GM19023 (cell line): ENCODE measurements around the gene NIPAL3.
"Not testable (repeated sequence)": the region's sequence is repeated elsewhere in the genome, so short reads cannot be mapped to it uniquely, and the experiment has no call there.

ENCODE experiments used
- ATAC-seq: cut with Tn5 transposase; IDR thresholded peaks from one replicate; pipeline ENCODE4 v1.9.1; 2021; ENCODE audit warnings: mild to moderate bottlenecking, moderate library complexity; ENCODE audit not compliant: unreplicated experiment

NIPAL3 gene

DNA sequence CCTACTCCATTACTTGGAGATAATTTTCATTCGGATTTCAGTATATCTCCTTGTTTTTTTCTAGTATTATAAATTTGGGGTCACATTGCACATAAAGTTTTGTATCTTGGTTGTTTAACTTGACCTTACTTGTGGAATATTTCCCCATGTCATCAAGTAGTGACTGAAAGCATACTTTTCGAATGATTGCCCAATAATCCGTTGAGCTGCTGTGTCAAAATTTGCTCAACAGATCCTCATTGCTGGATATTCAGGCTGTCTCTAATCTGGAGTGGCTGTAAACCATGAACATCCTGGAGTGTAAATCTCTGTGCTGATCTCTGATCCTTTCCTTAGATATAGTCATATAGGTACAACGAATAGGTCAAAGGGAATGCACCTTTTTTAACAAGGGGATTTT, 4.9 kb downstream of the NIPAL3 start:
- no peak for ATAC-seq

DNA sequence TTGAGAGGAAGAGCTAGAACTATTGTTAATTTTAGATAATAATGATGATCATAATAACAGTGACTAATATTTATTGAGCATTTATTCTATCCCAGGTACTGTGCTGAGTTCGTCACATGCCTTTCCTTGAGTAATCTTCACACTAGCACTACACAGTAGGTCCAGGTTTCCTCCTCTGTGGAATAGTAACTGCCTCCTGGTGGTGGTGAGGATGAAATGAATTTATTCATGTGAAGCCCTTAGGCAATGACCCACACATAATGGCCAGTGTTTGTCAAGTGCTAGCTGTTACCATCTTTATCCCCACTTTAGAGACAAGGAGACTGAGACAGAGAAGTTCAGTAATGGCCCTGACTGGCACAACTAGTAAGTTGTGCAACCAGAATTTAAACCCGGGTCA, 5.9 kb downstream of the NIPAL3 start:
- no peak for ATAC-seq

DNA sequence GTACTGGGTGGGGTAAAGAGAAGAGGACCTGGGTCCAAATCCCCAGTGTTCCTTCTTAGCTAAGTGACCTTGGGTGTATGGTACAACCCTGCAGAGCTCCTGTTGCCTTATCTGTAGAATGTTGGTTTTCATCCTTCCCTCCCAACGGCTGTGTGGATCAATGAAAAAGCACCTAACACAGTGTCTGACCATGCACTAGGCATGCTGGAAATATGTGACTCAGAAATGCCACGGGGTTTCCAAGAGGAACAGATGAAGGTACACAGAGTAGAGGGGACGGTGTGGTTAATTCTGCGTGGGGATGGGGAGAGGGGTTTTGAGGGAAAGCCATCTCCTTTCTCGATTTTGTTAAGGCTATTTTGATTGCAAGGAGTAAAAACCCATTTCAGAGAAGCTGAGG, 8.6 kb downstream of the NIPAL3 start:
- ATAC-seq = no peak

DNA sequence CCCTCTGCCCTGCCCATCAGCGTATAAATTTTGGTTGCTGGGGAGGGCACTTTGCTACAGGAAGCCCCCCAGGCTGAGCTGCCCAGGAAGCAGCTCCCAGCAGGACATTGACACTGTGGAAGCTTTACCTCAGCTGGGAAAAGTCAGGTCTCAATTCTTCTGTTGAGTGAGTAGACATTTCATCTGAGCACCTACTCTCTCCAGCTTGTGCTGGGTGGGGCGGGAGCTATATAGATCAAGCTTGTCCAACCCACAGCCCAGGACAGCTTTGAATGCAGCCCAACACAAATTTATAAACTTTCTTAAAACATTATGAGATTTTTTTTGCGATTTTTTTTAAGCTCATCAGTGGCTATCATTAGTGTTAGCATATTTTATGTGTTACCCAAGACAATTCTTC, 9.4 kb downstream of the NIPAL3 start:
- ATAC-seq = no peak

DNA sequence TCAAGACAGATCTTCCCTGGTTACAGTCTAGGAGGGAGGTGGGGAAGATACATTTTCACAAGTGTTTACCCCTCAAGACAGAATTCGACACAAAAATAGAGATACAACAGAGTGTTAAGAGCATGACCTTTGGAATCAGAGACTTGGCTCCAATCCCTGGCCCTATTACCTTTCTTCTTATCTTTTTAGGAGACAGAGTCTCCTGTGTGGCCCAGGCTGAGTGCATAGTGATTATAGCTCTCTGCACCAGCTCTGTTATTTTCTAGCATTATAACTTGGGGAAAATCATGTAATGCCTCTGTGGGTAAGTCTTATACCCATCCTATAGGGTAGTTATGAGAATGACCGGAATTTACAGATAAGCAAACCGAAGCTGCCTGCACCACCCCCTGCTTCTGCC, 9.8 kb downstream of the NIPAL3 start:
- no peak for ATAC-seq

DNA sequence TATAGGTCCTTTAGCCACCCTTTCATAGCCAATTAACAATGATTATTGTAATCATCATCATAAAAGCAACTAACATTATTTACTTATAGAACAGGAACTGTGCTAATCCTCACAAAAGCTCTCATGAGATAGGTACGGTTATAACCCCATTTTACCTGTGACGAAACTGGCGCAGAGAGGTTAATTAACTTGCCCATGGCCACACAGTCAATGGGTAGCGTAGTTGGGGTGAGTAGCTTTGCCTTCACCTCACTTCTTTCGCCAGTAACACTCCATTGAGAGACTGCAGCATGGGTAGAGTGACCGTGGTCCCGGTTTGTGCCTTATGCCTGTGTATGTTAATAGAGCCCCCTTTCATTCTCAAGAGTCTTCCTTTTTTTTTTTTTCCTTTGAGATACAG, 10.3 kb downstream of the NIPAL3 start:
- ATAC-seq = no peak

DNA sequence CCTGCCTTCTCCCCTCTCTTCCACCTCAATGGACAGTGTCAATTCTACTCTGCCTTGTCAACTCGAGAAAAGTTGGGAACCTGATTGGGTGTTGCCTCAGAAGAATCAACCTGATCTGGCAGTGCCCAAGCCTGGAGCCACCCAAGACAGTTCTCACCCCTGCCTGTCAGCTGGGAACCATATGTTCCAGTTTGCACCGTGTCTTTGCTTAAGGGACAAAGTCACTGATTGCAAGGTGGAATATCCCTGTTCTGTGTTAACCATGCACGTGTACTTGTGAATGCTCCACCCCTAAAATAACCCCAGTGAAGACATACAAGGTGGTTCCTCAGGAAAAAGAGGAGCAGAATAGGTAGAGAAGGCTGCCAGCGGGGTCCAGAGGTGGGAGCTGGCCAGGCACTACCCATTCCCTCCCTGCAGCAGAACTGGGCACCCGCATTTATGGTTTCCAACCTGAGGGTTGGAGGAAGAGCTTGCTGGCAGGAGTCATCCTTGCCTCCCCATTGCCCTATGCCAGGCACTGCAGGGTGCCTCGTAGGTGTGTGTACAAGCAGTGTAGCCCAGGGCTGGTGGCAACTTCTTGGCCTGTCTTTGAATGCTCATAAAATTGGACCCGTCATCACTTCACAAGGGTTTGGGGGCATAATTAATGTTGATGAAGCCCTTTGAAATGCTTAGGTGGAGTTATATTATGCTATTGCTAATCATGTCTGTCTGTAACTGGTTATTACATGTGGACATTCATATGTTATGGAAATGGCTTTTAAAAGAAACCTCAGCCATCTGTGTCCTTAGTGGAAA, 11.3 kb downstream of the NIPAL3 start:
- ATAC-seq = no peak

DNA sequence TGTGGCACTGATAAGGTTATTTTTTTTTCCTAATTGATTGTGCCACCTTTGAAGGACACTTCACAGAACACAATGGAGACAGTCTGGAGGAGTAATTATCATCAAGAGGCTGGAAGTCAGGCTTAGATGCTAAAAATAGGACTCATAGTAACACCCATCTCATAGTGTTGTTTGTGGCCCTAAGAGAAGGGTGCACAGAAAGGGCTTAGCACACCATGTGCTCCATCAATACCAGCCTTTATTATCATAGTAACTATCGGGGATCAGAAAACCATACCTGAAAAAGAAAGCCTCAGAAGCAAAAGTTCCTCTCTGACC, 11.9 kb downstream of the NIPAL3 start:
- ATAC-seq = no peak

DNA sequence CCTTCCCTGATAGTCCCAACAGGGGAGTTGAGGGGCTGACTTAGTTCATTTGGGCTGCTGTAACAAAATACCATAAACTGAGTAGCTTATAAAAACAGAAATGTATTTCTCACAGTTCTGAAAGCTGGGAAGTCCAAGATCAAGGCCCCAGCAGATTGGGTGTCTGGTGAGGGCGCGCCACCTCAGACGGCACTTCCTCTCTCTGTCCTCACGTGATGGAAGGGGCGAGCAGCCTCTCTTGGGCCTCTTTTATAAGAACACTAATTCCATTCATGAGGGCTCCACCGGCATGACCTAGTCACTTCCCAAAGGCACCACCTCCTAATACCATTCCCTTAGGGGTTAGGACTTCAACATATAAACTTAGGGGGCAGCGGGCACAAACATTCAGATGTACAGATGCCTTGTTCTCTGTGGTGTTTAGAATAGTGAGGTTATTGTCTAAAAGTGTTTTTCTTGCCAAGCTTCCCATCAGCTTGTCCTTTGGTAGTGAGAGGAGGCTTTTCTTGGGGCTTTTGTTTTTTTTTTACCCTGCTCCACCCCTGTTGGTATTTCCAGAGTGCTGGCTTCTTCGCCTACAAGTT, 20.3 kb downstream of the NIPAL3 start:
- no peak for ATAC-seq

DNA sequence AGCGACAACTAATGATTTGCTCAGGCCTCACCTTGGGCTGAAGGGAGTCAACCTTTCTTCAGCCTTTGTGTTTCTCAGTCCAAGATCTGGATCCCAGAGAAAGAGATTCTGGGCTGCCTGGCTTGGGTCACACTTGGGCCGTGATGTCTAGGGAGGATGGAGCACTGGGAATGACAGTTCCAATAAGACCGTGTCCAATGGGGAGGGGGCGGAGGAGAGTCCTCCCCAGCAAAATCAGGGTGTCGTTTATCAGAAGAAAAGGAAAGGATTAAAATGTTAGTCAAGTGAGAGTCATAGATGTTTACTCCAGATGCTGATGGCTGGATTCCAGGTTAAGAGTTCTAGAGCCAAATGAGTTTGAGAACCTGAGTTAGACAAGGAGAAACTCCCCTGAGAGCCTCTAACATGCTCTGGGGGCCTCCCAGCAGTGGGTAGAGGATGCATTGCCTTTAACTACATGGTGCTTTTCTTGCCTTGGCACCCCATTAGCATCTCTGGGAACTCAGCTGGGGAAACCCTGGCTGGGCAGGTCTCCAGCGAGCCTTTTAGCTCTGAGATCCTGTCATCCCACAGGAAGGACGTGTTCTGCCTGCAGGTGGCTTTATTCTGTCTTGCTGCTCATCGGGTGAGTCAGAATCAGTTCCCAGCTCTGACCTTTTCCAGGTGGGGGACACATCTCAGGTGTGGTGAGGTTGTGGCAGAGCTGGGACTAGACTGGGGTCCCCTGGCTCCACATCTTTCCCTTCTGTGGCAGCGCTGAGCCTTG, 22.2 kb downstream of the NIPAL3 start:
- no peak for ATAC-seq

DNA sequence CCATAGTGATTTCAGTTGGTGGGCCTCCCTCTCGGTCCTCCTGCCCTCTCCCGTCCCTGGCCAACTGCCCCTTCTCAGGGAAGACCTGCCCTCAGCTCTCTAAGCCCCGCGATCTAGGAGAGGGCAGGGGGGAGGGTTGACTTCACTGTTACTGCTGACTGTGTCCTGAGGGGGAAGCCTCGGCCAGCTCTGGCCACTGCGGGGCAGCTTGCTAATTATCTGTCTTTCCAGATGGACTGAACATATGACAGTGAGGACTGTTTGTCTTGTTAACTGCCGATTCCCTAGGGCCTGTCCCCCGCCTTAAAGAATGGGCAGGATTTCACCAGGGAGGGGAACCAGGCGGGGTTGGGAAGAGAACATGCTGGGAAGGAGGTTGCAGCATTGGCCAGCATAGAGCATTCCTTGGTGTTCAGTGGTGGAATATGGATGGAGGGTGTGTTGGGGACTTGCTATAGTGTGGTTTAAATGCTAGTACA, 22.9 kb downstream of the NIPAL3 start:
- no peak for ATAC-seq

DNA sequence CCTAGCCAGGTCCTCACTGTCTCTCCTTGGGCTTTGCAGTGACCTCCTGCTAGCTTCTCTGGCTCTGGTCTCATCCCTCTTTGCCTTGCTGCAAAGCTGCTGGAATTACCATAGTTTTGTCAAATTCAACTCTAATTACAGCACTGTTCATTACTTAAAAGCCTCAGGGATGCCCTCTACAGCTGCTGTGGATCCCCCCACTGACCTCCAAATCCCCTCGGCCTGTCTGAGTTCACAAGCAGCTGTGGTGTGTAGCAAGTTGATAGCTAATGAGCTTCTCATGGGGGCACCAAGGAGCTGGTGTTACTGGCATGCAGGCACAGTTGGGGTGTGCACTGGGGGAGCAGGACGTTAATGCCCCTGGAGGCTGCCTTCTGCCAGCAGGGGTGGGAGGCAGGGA, 24.8 kb downstream of the NIPAL3 start:
- ATAC-seq = no peak

DNA sequence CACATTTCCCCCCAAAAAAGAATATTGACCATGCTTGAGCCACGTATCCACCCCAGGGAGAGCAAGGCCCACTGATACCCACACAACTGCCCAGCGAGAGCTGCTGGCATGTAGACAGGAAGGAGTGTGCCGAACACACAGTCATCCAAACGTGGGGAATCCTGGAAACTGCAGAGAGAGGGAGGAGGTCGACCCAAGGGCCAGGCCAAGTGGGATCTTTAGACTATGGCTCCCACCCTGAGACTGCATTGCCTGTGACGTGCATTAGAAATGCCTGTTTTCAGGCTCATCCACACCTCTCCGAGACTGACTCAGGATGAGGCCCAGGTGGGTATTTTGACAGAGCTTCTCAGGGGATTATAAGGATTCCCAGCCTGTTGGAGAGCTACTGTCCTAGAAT, 25.9 kb downstream of the NIPAL3 start:
- no peak for ATAC-seq

DNA sequence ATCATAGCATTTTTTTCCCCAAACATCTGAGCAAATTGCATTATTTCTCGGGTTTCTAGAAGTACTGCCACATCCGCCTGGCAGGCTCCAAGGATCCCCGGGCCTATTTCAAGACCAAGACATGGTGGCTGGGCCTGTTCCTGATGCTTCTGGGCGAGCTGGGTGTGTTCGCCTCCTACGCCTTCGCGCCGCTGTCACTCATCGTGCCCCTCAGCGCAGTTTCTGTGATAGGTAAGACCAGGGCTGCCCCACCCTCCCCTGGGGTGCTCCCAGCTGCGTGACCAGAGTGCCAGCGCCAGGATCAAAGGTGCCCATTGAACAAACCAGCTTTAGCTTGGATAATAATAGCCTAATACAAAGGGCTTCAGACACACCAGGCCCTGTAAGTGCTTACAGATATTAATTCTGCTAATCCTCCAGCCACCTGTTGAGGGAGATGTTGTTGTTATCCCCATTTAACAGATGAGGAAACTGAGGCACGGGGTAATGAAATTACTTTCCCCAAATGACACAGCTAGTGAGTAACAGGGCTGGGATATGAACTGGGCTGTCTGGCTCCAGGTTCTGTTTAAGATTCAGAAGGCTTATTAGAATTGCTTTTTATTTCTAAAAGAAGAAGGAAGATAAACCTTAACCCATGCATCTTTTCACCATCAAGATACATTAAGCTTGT, 26.5 kb downstream of the NIPAL3 start:
- no peak for ATAC-seq

DNA sequence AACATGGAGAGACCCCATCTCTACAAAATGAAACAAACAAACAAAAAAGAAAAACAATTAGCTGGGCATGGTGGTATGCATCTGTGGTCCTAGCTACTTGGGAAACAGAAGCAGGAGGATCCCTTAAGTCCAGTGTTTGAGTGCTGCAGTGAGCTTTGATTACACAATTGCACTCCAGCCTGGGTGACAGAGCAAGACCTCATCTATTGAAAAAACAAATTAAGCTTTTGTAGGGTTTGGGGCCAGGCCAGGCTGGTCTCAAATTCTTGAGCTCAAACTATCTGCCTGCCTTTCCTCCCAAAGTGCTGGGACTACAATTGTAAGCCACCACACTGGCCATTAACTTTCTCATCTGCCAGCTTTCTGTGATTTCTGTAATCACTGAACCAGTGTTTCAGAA, 27.2 kb downstream of the NIPAL3 start:
- no peak for ATAC-seq

DNA sequence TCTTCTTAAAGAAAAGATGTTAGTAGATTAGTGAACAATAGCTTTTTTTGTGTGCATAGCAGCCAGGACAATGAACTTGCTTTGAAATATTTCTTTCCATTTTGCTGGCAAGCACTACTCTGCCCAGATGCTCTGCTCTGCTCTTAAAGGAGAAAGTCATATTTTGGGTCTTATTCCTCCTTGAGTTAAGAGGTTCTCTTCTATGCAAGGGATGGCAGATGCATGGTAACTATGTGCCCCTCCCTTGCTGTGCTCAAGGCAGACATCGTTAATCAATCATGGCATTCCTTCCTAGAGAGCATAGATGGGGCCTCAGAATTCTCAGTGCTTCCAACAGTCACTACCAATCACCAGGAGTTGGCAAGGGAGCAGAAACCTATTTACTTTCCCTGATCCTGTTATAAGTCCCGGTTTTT, 27.6 kb downstream of the NIPAL3 start:
- no peak for ATAC-seq

DNA sequence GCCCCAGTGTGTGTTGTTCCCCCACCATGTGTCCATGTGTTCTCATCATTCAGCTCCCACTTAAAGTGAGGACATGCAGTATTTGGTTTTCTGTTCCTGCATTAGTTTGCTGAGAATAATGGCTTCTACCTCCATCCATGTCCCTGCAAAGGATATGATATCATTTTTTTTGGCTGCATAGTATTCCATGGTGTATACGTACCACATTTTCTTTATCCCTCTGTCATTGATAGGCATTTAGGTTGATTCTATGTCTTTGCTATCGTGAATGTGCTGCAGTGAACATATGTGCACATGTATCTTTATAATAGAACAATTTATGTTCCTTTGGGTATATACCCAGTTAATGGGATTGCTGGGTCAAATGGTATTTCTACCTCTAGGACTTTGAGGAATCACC, 30.8 kb downstream of the NIPAL3 start:
- ATAC-seq = not testable (repeated sequence)

DNA sequence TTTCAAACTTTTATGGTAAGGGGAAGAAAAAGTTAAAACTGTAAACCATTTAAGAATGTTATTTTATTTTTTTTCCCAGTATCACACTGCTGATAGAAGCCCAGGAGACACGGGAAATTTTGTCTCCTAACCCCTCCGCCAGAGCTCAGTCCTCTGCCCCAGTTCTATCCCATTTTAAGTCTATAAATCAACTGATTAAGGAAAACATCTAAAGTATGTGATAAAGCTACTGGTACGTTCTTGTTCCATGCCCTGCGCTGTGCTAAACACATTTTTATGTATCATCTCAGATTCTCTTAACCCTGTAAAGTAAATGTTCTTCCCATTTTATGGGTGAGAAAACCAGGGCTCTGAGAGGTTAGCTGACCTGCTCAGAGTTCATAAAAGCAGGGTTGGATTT, 34.7 kb downstream of the NIPAL3 start:
- ATAC-seq = no peak

DNA sequence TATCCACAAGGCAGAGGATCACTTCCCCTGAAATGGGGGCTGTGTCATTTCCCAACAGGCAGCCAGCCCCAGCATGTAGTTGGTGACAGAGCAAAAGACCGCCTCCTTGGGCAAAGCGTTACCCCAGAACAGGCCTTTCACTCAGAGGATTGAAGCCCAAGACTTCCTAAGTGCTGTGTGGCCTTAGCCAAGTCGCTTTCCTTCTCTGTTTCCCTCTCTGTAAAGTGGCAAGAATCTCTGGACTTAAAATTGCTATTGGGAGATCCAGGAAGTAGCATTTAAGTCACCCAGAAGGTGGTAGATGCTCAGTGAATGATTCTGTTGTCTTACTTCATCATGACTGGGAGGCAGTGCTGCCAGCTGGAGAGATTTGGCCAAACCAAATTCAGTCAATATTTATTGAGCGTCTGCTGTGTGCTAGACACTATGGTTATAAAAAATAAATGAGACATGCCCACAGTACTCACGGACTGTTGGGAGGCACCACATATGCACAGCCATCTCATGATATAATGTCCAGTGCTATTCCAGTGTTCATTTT, 35.3 kb downstream of the NIPAL3 start:
- no peak for ATAC-seq

DNA sequence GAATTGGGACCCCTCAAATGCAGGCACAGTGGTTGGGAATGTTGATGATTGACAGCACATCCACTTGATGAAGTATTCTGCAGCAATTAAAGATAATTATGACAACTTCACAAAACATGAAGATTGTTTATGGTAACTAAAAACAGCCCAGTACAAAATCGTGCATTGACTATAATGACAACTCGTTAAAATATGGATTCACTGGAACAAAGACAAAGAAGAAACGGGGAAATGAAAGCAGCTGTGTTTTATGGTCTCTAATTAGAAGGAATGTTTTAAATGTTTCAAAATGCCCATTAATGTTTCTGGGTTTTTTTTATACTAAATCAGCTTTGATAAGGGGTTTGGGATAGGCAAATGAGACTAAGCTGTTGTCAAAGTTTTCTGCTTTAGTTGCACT, 36.1 kb downstream of the NIPAL3 start:
- no peak for ATAC-seq

DNA sequence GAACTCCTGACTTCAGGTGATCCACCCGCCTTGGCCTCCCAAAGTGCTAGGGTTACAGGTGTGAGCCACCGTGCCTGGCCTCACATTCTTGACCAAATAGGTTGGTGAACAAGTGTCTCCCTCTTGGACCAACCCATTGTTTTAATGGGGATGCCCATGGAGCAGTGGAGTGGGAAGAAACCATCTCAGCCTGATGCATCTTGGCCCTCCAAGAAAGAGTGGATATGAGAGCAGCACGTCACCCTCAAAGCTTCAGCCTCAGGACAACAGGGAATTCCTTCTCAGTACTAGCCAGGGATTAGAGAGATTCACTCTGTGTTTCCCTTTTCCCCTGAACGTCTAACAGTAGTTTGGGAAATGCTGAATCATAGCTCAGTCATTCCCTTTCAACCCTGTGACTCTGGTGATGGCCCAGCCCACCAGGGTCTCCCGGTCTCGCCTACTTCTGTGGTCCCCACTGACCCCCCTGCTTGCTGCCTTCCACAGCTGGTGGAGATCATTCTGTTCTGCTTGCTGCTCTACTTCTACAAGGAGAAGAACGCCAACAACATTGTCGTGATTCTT, 37.4 kb downstream of the NIPAL3 start:
- ATAC-seq = no peak
